Karpas-422 (cell line): ENCODE measurements around the gene TMEM51. TPM values are rescaled to one million over a fixed set of nuclear protein-coding genes. Genes with fewer than 3 reads are reported as not detected.

Experiments used
- DNase-seq: peaks from one replicate; pipeline ENCODE4 v3.0.0-alpha.2; 2015
- H2AFZ ChIP-seq: fragments of 200-600 bp; sonication (generic); 2 replicates; pipeline ENCODE4 v1.6.1; 2014; ENCODE audit warnings: antibody characterized with exemption, low read length, mixed read lengths
- H3K27ac ChIP-seq: fragments of 200-600 bp; sonication (generic); 2 replicates; pipeline ENCODE4 v1.5.1; 2014; ENCODE audit warnings: mild to moderate bottlenecking, low read length, moderate library complexity
- H3K27me3 ChIP-seq: fragments of 200-600 bp; sonication (generic); 2 replicates; pipeline ENCODE4 v1.6.1; 2014; ENCODE audit warnings: low read length, mixed read lengths
- H3K36me3 ChIP-seq: fragments of 200-600 bp; sonication (generic); 2 replicates; pipeline ENCODE4 v1.6.1; 2014; ENCODE audit warnings: low read length, mixed read lengths; ENCODE audit not compliant: insufficient read depth
- H3K4me1 ChIP-seq: fragments of 200-600 bp; sonication (generic); 2 replicates; pipeline ENCODE4 v1.6.1; 2014; ENCODE audit warnings: mild to moderate bottlenecking, low read length, mixed read lengths
- H3K4me2 ChIP-seq: fragments of 200-600 bp; sonication (generic); 2 replicates; pipeline ENCODE4 v1.6.1; 2014; ENCODE audit warnings: low read length, low read depth, mild to moderate bottlenecking; ENCODE audit not compliant: poor library complexity, severe bottlenecking
- H3K4me3 ChIP-seq: fragments of 200-600 bp; sonication (generic); 2 replicates; pipeline ENCODE4 v1.5.1; 2014; ENCODE audit warnings: mild to moderate bottlenecking, antibody characterized with exemption, low read length, mixed read lengths
- H3K79me2 ChIP-seq: fragments of 200-600 bp; sonication (generic); 2 replicates; pipeline ENCODE4 v1.6.1; 2014; ENCODE audit warnings: mild to moderate bottlenecking, low read length, mixed read lengths
- H3K9ac ChIP-seq: fragments of 200-600 bp; sonication (generic); 2 replicates; pipeline ENCODE4 v1.6.0; 2014; ENCODE audit warnings: low read length
- H3K9me2 ChIP-seq: fragments of 200-600 bp; sonication (generic), shearing (Covaris generic); replicated peaks from 2 replicates; pipeline ENCODE4 v1.6.0; 2014; ENCODE audit warnings: mild to moderate bottlenecking, low read length, moderate library complexity; ENCODE audit not compliant: insufficient read depth
- H3K9me3 ChIP-seq: fragments of 300-700, 200-600 bp; sonication (generic); 2 replicates; pipeline ENCODE4 v1.6.1; 2014; ENCODE audit warnings: low read length, mixed read lengths
- H4K20me1 ChIP-seq: fragments of 200-600 bp; sonication (generic); 2 replicates; pipeline ENCODE4 v1.6.1; 2014; ENCODE audit warnings: mild to moderate bottlenecking, antibody characterized with exemption, low read length, low read depth; ENCODE audit not compliant: insufficient read depth
- total RNA-seq: library from RNA; depleted of rRNA; stranded (reverse); fragments of >200 nt; shearing (Covaris generic); gene quantifications from 2 replicates; pipeline ENCODE4 v1.2.3, GENCODE V29; 2014; ENCODE audit warnings: low replicate concordance

Gene TMEM51
- total RNA-seq, 1 experiment from 2014 or later, result not detected

GRCh38 chr1:15159166-15159555 is 5.6 kb downstream of the TMEM51 start:
- no peaks in the 10 kb centered on the region for H3K79me2 ChIP-seq
- H3K4me3 ChIP-seq, result no peak overlapping the region
- H2AFZ ChIP-seq, result no peak overlapping the region
- no peak overlapping the region for H3K4me2 ChIP-seq
- H3K27me3 ChIP-seq, result no peaks in the 10 kb centered on the region
- H3K36me3 ChIP-seq, result no peaks in the 10 kb centered on the region
- no peak for DNase-seq
- no peak overlapping the region for H3K9ac ChIP-seq
- H3K9me3 ChIP-seq, result no peaks in the 10 kb centered on the region
- no peak overlapping the region for H3K27ac ChIP-seq
- H4K20me1 ChIP-seq, result no peaks in the 10 kb centered on the region
- H3K4me1 ChIP-seq, result no peaks in the 10 kb centered on the region
- no peaks in the 10 kb centered on the region for H3K9me2 ChIP-seq

DNA sequence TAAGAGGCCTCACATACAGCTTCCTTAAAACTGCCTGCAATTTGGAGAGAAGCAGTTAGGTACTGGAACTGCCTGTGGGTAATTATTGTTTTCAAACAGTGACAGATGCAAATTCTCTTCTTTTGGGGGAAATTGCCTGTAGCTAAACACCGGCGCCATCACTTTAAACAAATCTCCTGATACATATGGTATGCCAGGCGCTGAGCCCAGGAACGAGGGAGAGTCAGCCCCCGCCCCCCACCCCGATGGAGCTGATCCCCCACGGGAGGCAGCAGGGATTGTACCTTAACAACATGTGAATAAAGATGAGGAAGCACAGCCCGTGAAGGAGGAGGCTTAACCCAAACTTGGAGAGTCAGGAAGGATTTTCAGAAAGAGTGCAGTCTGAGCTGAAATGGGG is 7.1 kb downstream of the TMEM51 start:
- no peak overlapping the region for H3K4me3 ChIP-seq
- H3K36me3 ChIP-seq, result no peaks in the 10 kb centered on the region
- no peak overlapping the region for H3K9ac ChIP-seq
- no peaks in the 10 kb centered on the region for H3K4me1 ChIP-seq
- no peaks in the 10 kb centered on the region for H3K79me2 ChIP-seq
- H3K9me2 ChIP-seq, result no peaks in the 10 kb centered on the region
- H3K4me2 ChIP-seq, result no peak overlapping the region
- no peak for DNase-seq
- no peak overlapping the region for H3K27ac ChIP-seq
- H2AFZ ChIP-seq, result no peak overlapping the region
- no peaks in the 10 kb centered on the region for H3K27me3 ChIP-seq
- H4K20me1 ChIP-seq, result no peaks in the 10 kb centered on the region
- H3K9me3 ChIP-seq, result no peaks in the 10 kb centered on the region

DNA sequence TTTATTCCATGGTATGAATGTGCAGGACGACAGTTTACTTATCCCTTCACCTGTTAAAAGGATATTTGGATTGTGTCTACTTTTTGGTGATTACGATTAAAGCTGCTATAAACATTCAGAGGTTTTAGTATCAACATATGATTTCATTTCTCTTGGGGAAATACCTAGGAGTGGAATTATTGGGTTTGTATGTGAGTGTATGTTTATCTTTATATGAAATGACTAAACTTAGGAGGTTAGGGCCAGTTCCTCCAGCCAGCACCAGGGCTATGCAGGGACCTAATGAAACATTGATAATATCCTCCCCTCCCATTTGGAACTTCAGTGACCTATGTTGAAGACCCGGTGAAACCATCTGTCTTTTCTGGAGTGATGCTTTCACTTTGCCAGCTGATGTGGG is 13.8 kb downstream of the TMEM51 start:
- no peaks in the 10 kb centered on the region for H3K79me2 ChIP-seq
- DNase-seq, result no peak
- H3K9me2 ChIP-seq, result no peaks in the 10 kb centered on the region

GRCh38 chr1:15168479-15168878 is 14.9 kb downstream of the TMEM51 start:
- Histone ChIP-seq H3K9me2 (no peaks in the 10 kb centered on the region), H3K4me2 (no peak overlapping the region), H3K4me3 (no peak overlapping the region), H2AFZ (no peak overlapping the region), H3K36me3 (no peaks in the 10 kb centered on the region), H3K27me3 (no peaks in the 10 kb centered on the region), H4K20me1 (no peaks in the 10 kb centered on the region), H3K4me1 (no peaks in the 10 kb centered on the region), H3K9me3 (no peaks in the 10 kb centered on the region), H3K9ac (no peak overlapping the region), H3K27ac (no peak overlapping the region), H3K79me2 (no peaks in the 10 kb centered on the region)
- DNase-seq, result no peak

More for the DNA sequence above, 13.8 kb downstream of the TMEM51 start:
- H4K20me1 ChIP-seq, result no peaks in the 10 kb centered on the region
- H3K4me3 ChIP-seq, result no peak overlapping the region
- no peak overlapping the region for H3K4me2 ChIP-seq
- no peaks in the 10 kb centered on the region for H3K36me3 ChIP-seq
- no peak overlapping the region for H3K9ac ChIP-seq
- H3K4me1 ChIP-seq, result no peaks in the 10 kb centered on the region
- no peak overlapping the region for H2AFZ ChIP-seq
- H3K27ac ChIP-seq, result no peak overlapping the region
- H3K9me3 ChIP-seq, result no peaks in the 10 kb centered on the region
- H3K27me3 ChIP-seq, result no peaks in the 10 kb centered on the region

DNA sequence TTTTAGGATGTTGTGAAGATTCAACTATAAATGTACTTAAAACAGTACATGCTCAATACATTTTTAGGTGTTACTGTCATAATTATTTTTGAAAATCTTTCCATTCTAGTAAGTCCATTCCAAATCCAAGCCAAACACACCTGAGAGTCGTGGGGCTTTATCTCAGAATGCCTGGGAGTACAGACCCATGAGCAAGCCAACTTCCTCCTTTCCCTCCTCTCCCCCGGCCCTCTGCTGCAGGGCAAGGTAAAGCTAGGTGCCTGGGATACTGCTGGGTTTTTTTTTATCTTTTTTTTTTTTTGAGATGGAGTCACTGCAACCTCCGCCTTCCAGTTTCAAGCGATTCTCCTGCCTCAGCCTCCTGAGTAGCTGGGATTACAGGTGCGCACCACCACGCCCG is 16.5 kb downstream of the TMEM51 start:
- Histone ChIP-seq H3K4me2 (no peak overlapping the region), H3K79me2 (no peaks in the 10 kb centered on the region), H3K9me3 (no peaks in the 10 kb centered on the region), H2AFZ (no peak overlapping the region), H3K4me1 (no peaks in the 10 kb centered on the region), H3K9ac (no peak overlapping the region), H3K27ac (no peak overlapping the region), H3K4me3 (no peak overlapping the region), H3K36me3 (no peaks in the 10 kb centered on the region), H3K9me2 (no peaks in the 10 kb centered on the region), H3K27me3 (no peaks in the 10 kb centered on the region), H4K20me1 (no peaks in the 10 kb centered on the region)
- DNase-seq, result no peak

DNA sequence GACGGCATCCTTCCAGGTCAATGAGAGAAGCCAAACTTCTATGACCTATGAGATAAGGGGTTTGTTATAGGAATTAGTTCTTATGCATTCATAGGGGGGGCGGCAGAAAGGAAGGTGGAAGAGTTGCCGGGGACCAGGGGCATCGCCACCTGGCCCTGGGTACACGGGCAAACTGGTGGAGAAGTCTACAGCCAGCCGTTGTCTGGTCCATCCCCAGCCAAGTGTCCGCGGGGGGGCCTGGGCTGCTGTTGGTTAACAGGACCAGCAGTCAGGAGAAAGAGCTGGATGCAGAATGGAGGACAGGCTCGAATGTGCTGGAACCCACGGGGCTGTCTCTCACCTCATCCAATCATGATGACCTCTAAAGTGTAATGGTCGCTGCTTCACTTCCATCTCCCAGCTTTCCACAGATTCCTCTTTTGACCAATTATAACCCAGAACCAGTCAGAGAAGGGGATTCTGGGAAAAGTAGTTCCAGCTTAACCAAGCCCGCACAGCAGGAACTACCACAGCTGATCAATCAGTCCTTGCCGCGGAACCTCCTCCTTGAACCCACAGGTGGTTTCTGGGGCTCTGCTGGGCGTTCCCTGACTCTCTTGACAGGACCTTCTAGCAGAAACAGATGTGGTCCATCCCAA is 17.8 kb downstream of the TMEM51 start:
- H3K27me3 ChIP-seq, result no peaks in the 10 kb centered on the region
- H3K79me2 ChIP-seq, result no peaks in the 10 kb centered on the region
- H3K4me1 ChIP-seq, result no peaks in the 10 kb centered on the region
- H3K36me3 ChIP-seq, result no peaks in the 10 kb centered on the region
- no peak overlapping the region for H3K9ac ChIP-seq
- no peak overlapping the region for H3K4me3 ChIP-seq
- no peak overlapping the region for H2AFZ ChIP-seq
- H4K20me1 ChIP-seq, result no peaks in the 10 kb centered on the region
- H3K9me2 ChIP-seq, result no peaks in the 10 kb centered on the region
- no peak overlapping the region for H3K4me2 ChIP-seq
- no peak overlapping the region for H3K27ac ChIP-seq
- H3K9me3 ChIP-seq, result no peaks in the 10 kb centered on the region
- DNase-seq, result no peak

DNA sequence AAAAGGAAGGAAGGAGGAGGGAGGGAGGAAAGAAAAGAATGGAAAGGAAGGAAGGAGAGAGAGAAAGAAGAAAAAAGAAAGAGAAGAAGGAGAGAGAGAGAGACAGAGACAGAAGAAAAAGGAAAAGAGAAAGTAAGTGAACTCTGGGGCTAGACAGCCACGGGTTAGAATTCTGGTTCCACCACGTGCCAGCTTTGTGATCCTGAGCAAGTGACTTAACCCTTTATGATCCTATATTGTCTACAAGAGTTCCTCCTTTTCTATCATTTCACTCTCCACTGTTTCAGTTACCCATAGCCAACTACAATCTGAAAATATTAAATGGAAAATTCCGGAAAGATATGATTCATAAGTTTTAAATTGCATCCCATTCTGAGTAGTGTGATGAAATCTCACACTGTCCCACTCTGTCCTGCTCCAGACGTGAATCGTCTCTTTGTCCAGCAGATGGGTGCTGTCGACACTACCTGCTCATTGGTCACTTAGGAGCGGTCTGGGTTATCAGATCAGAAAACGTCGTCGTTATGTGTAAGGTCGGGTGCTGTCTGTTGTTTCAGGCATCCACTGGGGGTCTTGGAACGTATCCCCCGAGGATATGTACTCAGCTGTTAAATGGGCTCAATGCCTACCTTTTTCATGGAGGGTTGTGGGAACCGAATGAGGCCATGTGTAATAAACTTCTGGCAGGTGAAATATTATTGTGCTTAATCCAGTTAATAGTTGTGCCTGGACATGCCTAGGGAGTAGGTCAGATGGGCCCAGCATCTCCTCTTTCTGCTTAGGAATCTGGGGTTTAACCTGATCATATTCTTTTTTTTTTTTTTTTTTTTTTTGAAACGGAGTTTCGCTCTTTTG is 19.1 kb downstream of the TMEM51 start:
- H2AFZ ChIP-seq, result no peak overlapping the region
- no peak overlapping the region for H3K4me3 ChIP-seq
- no peaks in the 10 kb centered on the region for H3K4me1 ChIP-seq
- H3K36me3 ChIP-seq, result no peaks in the 10 kb centered on the region
- no peaks in the 10 kb centered on the region for H3K9me2 ChIP-seq
- no peaks in the 10 kb centered on the region for H3K9me3 ChIP-seq
- H3K27me3 ChIP-seq, result no peaks in the 10 kb centered on the region
- H3K27ac ChIP-seq, result no peak overlapping the region
- H3K79me2 ChIP-seq, result no peaks in the 10 kb centered on the region
- no peak overlapping the region for H3K4me2 ChIP-seq
- H3K9ac ChIP-seq, result no peak overlapping the region
- H4K20me1 ChIP-seq, result no peaks in the 10 kb centered on the region
- DNase-seq, result no peak

- no peak overlapping the region for H3K4me2 ChIP-seq
- H3K9me3 ChIP-seq, result no peaks in the 10 kb centered on the region
- H3K27me3 ChIP-seq, result no peaks in the 10 kb centered on the region
- no peaks in the 10 kb centered on the region for H3K4me1 ChIP-seq
- no peaks in the 10 kb centered on the region for H3K9me2 ChIP-seq
- H3K27ac ChIP-seq, result no peak overlapping the region
- H4K20me1 ChIP-seq, result no peaks in the 10 kb centered on the region; the same call in 1 of the 2 replicates
- no peak overlapping the region for H2AFZ ChIP-seq
- DNase-seq, result no peak
- H3K36me3 ChIP-seq, result no peaks in the 10 kb centered on the region
- no peaks in the 10 kb centered on the region for H3K79me2 ChIP-seq
- H3K9ac ChIP-seq, result no peak overlapping the region
- H3K4me3 ChIP-seq, result no peak overlapping the region
Observed at GRCh38 chr1:15173863-15174614, 20.5 kb downstream of the TMEM51 start.
